ENCODE results near the gene COPG1.
"Not testable (repeated sequence)": the region's sequence is repeated elsewhere in the genome, so short reads cannot be mapped to it uniquely, and the experiment has no call there.

The COPG1 gene

DNA sequence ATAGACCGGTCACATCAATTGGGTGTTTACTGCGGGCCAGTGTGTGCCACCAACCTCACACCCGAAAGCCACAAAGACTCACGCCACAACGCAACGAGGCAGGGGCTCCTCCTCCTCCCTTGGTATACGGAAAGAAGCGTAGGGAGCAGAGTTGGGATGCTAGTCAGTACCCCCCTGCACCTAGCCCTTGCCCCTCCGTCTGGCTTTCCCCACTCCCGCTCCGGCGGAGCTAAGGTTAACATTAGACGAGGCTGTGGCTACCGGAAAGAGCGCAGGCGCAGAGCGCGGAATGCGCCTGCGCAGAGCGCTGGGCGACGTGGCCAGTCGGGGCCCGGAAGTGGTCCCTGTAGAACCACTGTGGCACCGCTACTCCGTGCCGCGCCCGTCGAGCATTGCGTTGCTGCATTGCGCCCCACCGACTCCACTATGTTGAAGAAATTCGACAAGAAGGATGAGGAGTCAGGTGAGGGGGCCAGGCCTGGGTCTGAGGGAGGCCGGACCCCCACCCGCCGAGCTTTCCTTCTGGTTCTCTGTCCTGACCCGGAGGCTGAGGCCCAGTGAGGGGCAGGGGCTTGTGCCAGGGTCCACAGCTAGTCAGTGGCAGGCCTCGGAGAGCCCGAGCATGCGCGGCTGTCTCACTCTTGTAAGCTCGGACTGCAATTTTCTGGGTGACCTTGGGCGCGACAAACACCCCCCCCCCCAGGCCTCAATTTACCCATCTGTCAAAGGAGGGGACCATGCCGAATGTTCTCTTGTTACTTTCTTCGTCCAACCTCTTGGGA, at the start of gene COPG1:
TSS of gene COPG1 (plus strand) at position 323 of the 782 bp plus-strand sequence. CDS start at position 427, 104 bp downstream.
- DNase-seq = peak; percentile 86

GRCh38 chr3:129204473-129204872, 44.9 kb upstream of the COPG1 start:
- DNase-seq = no peak

GRCh38 chr3:129205109-129205832, 44.1 kb upstream of the COPG1 start:
- DNase-seq = no peak

GRCh38 chr3:129207479-129207878, 41.9 kb upstream of the COPG1 start:
- DNase-seq = no peak

DNA sequence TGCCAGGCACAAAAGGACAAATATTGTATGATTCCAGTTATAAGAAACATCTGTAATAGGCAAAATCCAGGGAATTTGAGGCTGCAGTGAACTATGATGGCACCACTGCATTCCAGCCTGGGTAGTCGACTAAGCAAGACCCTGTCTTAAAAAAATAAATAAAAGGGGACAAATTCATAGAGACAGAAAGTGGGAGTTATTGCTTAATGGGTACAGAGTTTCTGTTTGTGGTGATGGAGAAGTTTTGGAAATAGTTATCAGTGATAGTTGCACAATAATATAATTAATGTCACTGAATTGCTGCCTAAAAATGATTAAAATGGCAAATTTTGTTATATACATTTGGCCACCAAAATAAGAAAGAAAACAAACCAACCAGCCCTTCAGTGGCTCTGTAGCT, 38.1 kb upstream of the COPG1 start:
- DNase-seq = no peak

- DNase-seq = no peak
These were observed 37.6 kb upstream of the COPG1 start for GRCh38 chr3:129211772-129212171.

DNA sequence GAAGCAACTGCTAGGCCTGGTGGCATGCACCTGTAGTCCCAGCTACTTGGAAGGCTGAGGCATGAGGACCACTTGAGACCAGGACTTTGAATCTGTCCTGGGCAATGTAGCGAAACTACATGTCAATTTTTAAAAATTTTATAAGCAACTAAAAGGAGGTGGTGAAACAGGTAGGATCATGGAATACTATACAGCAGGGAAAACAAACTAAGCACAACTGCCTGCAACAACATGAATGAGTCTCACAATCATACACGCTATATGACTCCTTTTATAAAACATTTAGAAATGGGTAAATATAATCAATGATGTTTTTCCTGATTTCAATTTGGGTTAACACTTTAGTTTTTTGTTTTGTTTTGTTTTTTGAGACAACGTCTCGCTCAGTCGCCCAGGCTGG, 36.2 kb upstream of the COPG1 start:
- DNase-seq = no peak

- DNase-seq = no peak
These were observed 30.7 kb upstream of the COPG1 start for GRCh38 chr3:129218742-129219141.

DNA sequence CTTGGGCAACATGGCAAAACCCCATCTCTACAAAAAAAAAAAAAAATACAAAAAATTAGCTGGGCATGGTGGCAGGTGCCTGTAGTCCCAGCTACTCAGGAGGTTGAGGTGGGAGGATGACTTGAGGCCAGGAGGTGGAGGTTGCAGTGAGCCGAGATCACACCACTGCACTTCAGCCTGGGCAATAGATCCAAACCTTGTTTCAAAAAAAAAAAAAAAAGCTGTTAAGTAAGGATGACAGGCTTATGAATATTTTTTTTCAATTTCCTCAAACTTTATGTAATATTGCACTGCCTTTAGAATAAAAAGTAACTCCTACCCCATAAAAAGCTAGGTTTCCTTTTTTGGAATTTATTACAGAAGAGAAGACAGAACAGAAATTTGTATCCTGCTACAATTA, 25.0 kb upstream of the COPG1 start:
- not testable (repeated sequence) for DNase-seq

GRCh38 chr3:129224984-129225393, 24.4 kb upstream of the COPG1 start:
- DNase-seq = peak; percentile 10

- no peak for DNase-seq
These were observed 23.0 kb upstream of the COPG1 start for GRCh38 chr3:129226374-129226773.

GRCh38 chr3:129228891-129229585, 20.4 kb upstream of the COPG1 start:
- DNase-seq = no peak

DNA sequence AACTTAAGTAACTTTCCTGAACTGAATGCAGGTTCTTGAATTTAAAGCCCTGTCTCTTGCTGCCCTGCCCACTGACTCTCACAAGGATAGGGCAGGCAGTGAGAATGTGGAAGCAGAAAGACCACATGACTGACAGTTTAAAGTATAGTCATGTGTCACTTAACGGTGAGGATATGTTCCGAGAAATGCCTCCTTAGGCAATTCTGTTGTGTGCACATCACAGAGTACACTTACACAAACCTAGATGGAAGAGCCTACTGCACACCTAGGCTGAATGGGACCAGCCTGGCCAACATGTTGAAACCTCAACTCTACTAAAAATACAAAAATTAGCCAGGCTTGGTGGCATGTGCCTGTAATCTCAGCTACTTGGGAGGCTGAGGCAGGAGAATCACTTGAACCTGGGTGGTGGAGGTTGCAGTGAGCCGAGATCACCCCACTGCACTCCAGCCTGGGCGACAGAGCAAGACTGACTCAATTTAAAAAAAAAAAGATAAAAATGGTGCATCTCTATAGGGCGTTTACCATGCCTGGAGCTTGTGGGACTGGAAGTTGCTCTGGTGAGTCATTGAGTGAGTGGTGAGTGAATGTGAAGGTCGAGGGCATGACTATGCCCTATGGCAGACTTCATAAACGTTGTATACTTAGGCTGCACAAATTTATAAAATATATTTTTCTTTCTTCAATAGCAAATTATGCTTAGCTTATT, 18.9 kb upstream of the COPG1 start:
- DNase-seq = peak; percentile 62

- no peak for DNase-seq
These were observed 17.9 kb upstream of the COPG1 start for GRCh38 chr3:129231331-129232119.

- no peak for DNase-seq
These were observed 15.9 kb upstream of the COPG1 start for GRCh38 chr3:129233538-129233937.

- no peak for DNase-seq
These were observed 15.0 kb upstream of the COPG1 start for GRCh38 chr3:129234441-129234840.

DNA sequence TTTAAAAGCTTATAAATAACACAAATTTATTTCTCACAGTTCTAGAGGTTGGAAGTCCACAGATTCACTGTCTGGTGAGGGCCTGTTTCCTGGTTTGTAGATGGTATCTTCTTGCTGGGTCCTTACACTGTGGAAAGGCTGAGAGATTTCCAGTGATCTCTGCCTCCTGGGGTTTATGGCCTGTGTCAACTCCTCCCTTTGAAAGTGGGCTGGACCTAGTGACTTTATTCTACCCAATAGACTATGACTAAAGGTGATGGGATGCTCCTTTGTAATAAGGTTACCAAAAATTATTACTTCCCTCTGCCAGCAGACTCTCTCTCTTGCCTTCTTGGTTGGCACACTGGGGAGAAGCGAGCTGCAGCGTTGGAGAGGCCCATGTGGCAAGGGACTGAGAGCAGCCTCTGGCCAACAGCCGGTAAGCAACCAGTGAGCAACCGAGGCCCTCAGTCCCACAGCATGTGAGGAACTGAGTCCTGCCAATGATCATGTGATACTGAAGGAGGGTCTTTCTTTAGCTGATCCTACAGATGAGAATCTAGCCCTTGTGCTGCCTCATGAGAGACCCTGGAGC, 14.0 kb upstream of the COPG1 start:
- no peak for DNase-seq

- DNase-seq = peak; percentile 45
These were observed 10.3 kb upstream of the COPG1 start for GRCh38 chr3:129238945-129239705.

DNA sequence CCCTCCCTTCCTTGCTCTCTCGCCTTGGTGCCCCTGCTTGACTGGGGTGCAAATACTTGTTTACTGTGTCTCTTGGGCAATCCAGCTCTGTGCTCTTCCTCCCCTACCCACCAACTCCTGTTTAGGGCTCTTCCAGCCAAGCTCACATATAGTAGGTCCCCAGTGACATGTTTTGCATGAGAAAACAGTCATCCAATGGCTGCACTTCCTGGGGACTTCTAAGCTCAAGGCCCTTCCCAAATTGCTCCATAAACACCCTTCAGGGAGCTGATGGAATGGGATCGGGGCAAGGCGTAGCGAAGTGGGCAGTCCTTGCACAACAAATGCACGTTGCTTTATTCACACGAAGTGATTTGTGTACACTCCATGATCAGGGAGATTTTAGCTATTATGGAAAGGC, 9.4 kb upstream of the COPG1 start:
- no peak for DNase-seq

DNA sequence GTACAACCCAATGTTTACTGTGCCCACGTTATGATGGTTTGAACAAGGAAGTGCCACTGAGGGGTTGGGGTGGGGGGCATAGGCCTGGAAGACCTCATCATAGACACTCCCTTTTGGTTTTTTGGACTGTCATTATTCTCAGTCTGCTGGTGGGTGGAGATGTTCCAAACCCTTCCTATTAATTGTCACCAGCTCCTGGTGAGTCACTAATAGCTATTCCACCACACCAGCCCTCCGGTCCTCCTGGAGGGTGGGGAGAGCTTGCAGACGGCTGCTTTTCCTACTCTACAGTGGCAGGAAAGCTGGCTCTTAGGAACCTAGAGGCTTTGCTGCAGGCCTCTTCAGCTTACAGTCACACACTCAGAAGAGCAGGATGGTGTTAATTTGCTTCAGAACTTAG, 9.0 kb upstream of the COPG1 start:
- DNase-seq = no peak

GRCh38 chr3:129245141-129245540, 4.3 kb upstream of the COPG1 start:
- DNase-seq = no peak

Measured in stimulated activated CD4-positive, alpha-beta T cell treated with anti-CD3 and anti-CD28 coated beads, Interleukin-1b, Interleukin-23, amount 100 ng/mL, for 48 hours (primary cell).